NCI-H1436 treated with DMSO at 0.1 percent for 48 hours (cell line): ENCODE results near the gene GRIK2.
A peak's percentile ranks its signal among the peaks of the same experiment; 100 is the strongest.

Experiments used
- DNase-seq: peaks from one replicate; lab custom pipeline; 2025; lab: John Stamatoyannopoulos, UW

GRIK2 gene

GRCh38 chr6:101539510-101540245 lies 146.2 kb downstream of the GRIK2 start:
- no peak for DNase-seq

- DNase-seq: no peak
Observed at GRCh38 chr6:101541894-101542293, 148.4 kb downstream of the GRIK2 start.

GRCh38 chr6:101543796-101544195 lies 150.3 kb downstream of the GRIK2 start:
- no peak for DNase-seq

- DNase-seq: no peak
Observed at GRCh38 chr6:101544286-101544685, 150.8 kb downstream of the GRIK2 start.

- DNase-seq: no peak
Observed at GRCh38 chr6:101545191-101545590, 151.7 kb downstream of the GRIK2 start.

- no peak for DNase-seq
Observed at GRCh38 chr6:101550451-101550850, 156.9 kb downstream of the GRIK2 start.

- no peak for DNase-seq
Observed at GRCh38 chr6:101554231-101554630, 160.7 kb downstream of the GRIK2 start.

- DNase-seq: no peak
Observed at GRCh38 chr6:101558712-101559111, 165.2 kb downstream of the GRIK2 start.

GRCh38 chr6:101572627-101573026 lies 179.1 kb downstream of the GRIK2 start:
- no peak for DNase-seq

- DNase-seq: no peak
Observed at GRCh38 chr6:101577091-101577490, 183.6 kb downstream of the GRIK2 start.

GRCh38 chr6:101578306-101578705 lies 184.8 kb downstream of the GRIK2 start:
- DNase-seq: no peak

GRCh38 chr6:101582792-101583191 lies 189.3 kb downstream of the GRIK2 start:
- DNase-seq: no peak

- peak; percentile 4 for DNase-seq
Observed at GRCh38 chr6:101585501-101585900, 192.0 kb downstream of the GRIK2 start.

- no peak for DNase-seq
Observed at GRCh38 chr6:101588343-101588742, 194.8 kb downstream of the GRIK2 start.

GRCh38 chr6:101595276-101595675 lies 201.8 kb downstream of the GRIK2 start:
- DNase-seq: no peak

GRCh38 chr6:101597693-101598092 lies 204.2 kb downstream of the GRIK2 start:
- DNase-seq: no peak

- DNase-seq: no peak
Observed at GRCh38 chr6:101605426-101605825, 211.9 kb downstream of the GRIK2 start.

- no peak for DNase-seq
Observed at GRCh38 chr6:101605874-101606273, 212.4 kb downstream of the GRIK2 start.

GRCh38 chr6:101607111-101607690 lies 213.7 kb downstream of the GRIK2 start:
- DNase-seq: no peak

- no peak for DNase-seq
Observed at GRCh38 chr6:101608703-101609102, 215.2 kb downstream of the GRIK2 start.

GRCh38 chr6:101613556-101613955 lies 220.0 kb downstream of the GRIK2 start:
- DNase-seq: no peak

GRCh38 chr6:101614774-101615173 lies 221.3 kb downstream of the GRIK2 start:
- no peak for DNase-seq

- no peak for DNase-seq
Observed at GRCh38 chr6:101626269-101626668, 232.8 kb downstream of the GRIK2 start.

- no peak for DNase-seq
Observed at GRCh38 chr6:101630941-101631340, 237.4 kb downstream of the GRIK2 start.
